DND-41 (cell line): ENCODE measurements around the gene DPYD.

Experiments
- ATAC-seq: fragments of 200-7000 bp; cut with Tn5 transposase; 3 replicates; pipeline ENCODE4 v1.9.1; 2021; ENCODE audit warnings: low read depth; ENCODE audit not compliant: insufficient read depth
- DNase-seq: peaks from one replicate; pipeline ENCODE4 v3.0.0-alpha.2; 2020
- H2AFZ ChIP-seq: 2 replicates; pipeline ENCODE4 v1.6.0; 2012; ENCODE audit warnings: low read depth, low read length
- H3K27ac ChIP-seq: 2 replicates; pipeline ENCODE4 v1.5.1; 2012; ENCODE audit warnings: low read length, inconsistent platforms
- H3K27me3 ChIP-seq: fragments of 200-600 bp; sonication (generic); 2 replicates; pipeline ENCODE4 v1.6.0; 2012; ENCODE audit warnings: low read length, mild to moderate bottlenecking, inconsistent platforms; ENCODE audit not compliant: insufficient read depth, poor library complexity
- H3K36me3 ChIP-seq: 2 replicates; pipeline ENCODE4 v1.5.1; 2012; ENCODE audit warnings: low read length, inconsistent platforms; ENCODE audit not compliant: insufficient read depth
- H3K4me1 ChIP-seq: 2 replicates; pipeline ENCODE4 v1.5.1; 2012; ENCODE audit warnings: mild to moderate bottlenecking, low read length; ENCODE audit not compliant: insufficient read depth
- H3K4me2 ChIP-seq: 2 replicates; pipeline ENCODE4 v1.6.0; 2012; ENCODE audit warnings: mild to moderate bottlenecking, moderate library complexity, low read length, inconsistent platforms; ENCODE audit not compliant: insufficient read depth
- H3K4me3 ChIP-seq, 2 experiments: fragments of 200-600 bp in 1 of 2; shearing (Covaris generic) in 1 of 2; 2 replicates each; pipeline ENCODE4 v1.5.1; 2012 to 2016; ENCODE audit warnings: inconsistent platforms in 2 of 2, low read length in 2 of 2, mild to moderate bottlenecking in 2 of 2, low read depth in 1 of 2, moderate library complexity in 1 of 2
- H3K79me2 ChIP-seq: 2 replicates; pipeline ENCODE4 v1.6.0; 2012; ENCODE audit warnings: low read length, inconsistent platforms; ENCODE audit not compliant: insufficient read depth
- H3K9ac ChIP-seq: 2 replicates; pipeline ENCODE4 v1.6.0; 2012; ENCODE audit warnings: low read depth, mild to moderate bottlenecking, inconsistent platforms, low read length, moderate library complexity
- H3K9me3 ChIP-seq: 2 replicates; pipeline ENCODE4 v1.5.1; 2012; ENCODE audit warnings: low read length, moderate library complexity, mild to moderate bottlenecking, inconsistent platforms; ENCODE audit not compliant: insufficient read depth, severe bottlenecking
- H4K20me1 ChIP-seq: 2 replicates; pipeline ENCODE4 v1.6.0; 2012; ENCODE audit warnings: low read length; ENCODE audit not compliant: insufficient read depth
- CTCF ChIP-seq: IDR thresholded peaks from 2 replicates; pipeline ENCODE4 v1.5.1; 2012; ENCODE audit warnings: borderline replicate concordance, low read length, moderate library complexity, mild to moderate bottlenecking; ENCODE audit not compliant: poor library complexity, severe bottlenecking; ENCODE audit errors: extremely low read depth
- EZH2 ChIP-seq: IDR thresholded peaks from 3 replicates; pipeline ENCODE4 v1.6.1; 2012; ENCODE audit warnings: borderline replicate concordance, low read depth, mild to moderate bottlenecking, moderate library complexity, low read length, inconsistent platforms; ENCODE audit not compliant: severe bottlenecking

Gene DPYD

GRCh38 chr1:97721221-97721620, 199.6 kb downstream of the DPYD start:
- no peak for ATAC-seq

GRCh38 chr1:97712980-97713379, 207.9 kb downstream of the DPYD start:
- Histone ChIP-seq H3K36me3 (peaks cover 10% of the 10 kb centered on the region; the same call in 1 of the 2 replicates), H4K20me1 (no peaks in the 10 kb centered on the region), H3K27me3 (no peaks in the 10 kb centered on the region), H3K4me1 (no peaks in the 10 kb centered on the region), H3K9ac (no peak overlapping the region), H2AFZ (no peak overlapping the region), H3K79me2 (no peaks in the 10 kb centered on the region), H3K4me2 (no peak overlapping the region), H3K27ac (no peak overlapping the region), H3K9me3 (no peaks in the 10 kb centered on the region), H3K4me3 (no peak overlapping the region)
- no peak for ATAC-seq
- TF ChIP-seq CTCF (no peak), EZH2 (no peak)
- DNase-seq, result no peak

More at GRCh38 chr1:97721221-97721620, 199.6 kb downstream of the DPYD start:
- Histone ChIP-seq H3K36me3 (peaks cover 36% of the 10 kb centered on the region; the same call in 1 of the 2 replicates), H4K20me1 (no peaks in the 10 kb centered on the region), H3K79me2 (peaks cover 6% of the 10 kb centered on the region; the same call in 1 of the 2 replicates), H3K4me3 (no peak overlapping the region), H3K9ac (no peak overlapping the region), H2AFZ (no peak overlapping the region), H3K4me1 (no peaks in the 10 kb centered on the region), H3K9me3 (no peaks in the 10 kb centered on the region), H3K4me2 (no peak overlapping the region), H3K27ac (no peak overlapping the region), H3K27me3 (no peaks in the 10 kb centered on the region)
- DNase-seq, result no peak
- TF ChIP-seq EZH2 (no peak), CTCF (no peak)

- no peaks in the 10 kb centered on the region for H3K27me3 ChIP-seq
- H3K36me3 ChIP-seq, result peaks cover under 1% of the 10 kb centered on the region; the same call in 1 of the 2 replicates
- H3K9me3 ChIP-seq, result no peaks in the 10 kb centered on the region
- H4K20me1 ChIP-seq, result no peaks in the 10 kb centered on the region
- no peak for DNase-seq
- no peak for ATAC-seq
- no peak overlapping the region for H3K4me2 ChIP-seq
- TF ChIP-seq CTCF (no peak), EZH2 (no peak)
- H3K27ac ChIP-seq, result no peak overlapping the region
- H3K9ac ChIP-seq, result no peak overlapping the region
- H3K79me2 ChIP-seq, result no peaks in the 10 kb centered on the region
- no peak overlapping the region for H2AFZ ChIP-seq
- H3K4me3 ChIP-seq, result no peak overlapping the region
- H3K4me1 ChIP-seq, result no peaks in the 10 kb centered on the region
Observed at GRCh38 chr1:97711858-97712257, 209.0 kb downstream of the DPYD start.

- no peak for DNase-seq
- TF ChIP-seq EZH2, result no peak
- no peak for TF ChIP-seq CTCF
- ATAC-seq, result no peak
- H3K9ac ChIP-seq, result no peak overlapping the region
- no peak overlapping the region for H3K27ac ChIP-seq
- H3K9me3 ChIP-seq, result no peaks in the 10 kb centered on the region
- H3K4me3 ChIP-seq, result no peak overlapping the region
- no peaks in the 10 kb centered on the region for H3K4me1 ChIP-seq
- H3K4me2 ChIP-seq, result no peak overlapping the region
- no peaks in the 10 kb centered on the region for H3K79me2 ChIP-seq
- peaks cover 12% of the 10 kb centered on the region; the same call in 1 of the 2 replicates for H3K36me3 ChIP-seq
- no peaks in the 10 kb centered on the region for H4K20me1 ChIP-seq
- H3K27me3 ChIP-seq, result no peaks in the 10 kb centered on the region
- H2AFZ ChIP-seq, result no peak overlapping the region
Observed at GRCh38 chr1:97693601-97694000, 227.2 kb downstream of the DPYD start.
